Tibial artery (tissue), 4 donors: ENCODE data around the gene DNAJC30.

Experiments used
- DNase-seq, 2 donors: peaks; one replicate each; pipeline ENCODE4 v3.0.0-alpha.2; 2019
- H3K27ac ChIP-seq, 2 donors: fragments of 200-600 bp; sonication (generic) in 1 of 2; 1 replicate in 1 of 2; 2 replicates in 1 of 2; pipeline ENCODE4 v1.5.1; 2018 to 2019; ENCODE audit warnings: mild to moderate bottlenecking in 1 of 2
- H3K27me3 ChIP-seq, 2 donors: fragments of 200-600 bp; sonication (generic) in 1 of 2; one replicate each; pipeline versions ENCODE4 v1.5.1 to v1.6.0; 2016 to 2019
- H3K36me3 ChIP-seq, 3 donors: fragments of 200-600 bp; sonication (generic) in 2 of 3; one replicate each; pipeline ENCODE4 v1.5.1; 2016 to 2019; ENCODE audit warnings: mild to moderate bottlenecking in 2 of 3
- H3K4me1 ChIP-seq, 4 donors: fragments of 200-600 bp; sonication (generic) in 2 of 4; 1 replicate in 3 of 4; 2 replicates in 1 of 4; pipeline ENCODE4 v1.5.1; 2016 to 2019
- H3K4me3 ChIP-seq, 2 donors: fragments of 200-600 bp; sonication (generic) in 1 of 2; 1 replicate in 1 of 2; 2 replicates in 1 of 2; pipeline ENCODE4 v1.5.1; 2018 to 2019; ENCODE audit warnings: mild to moderate bottlenecking in 2 of 2
- H3K9me3 ChIP-seq, 3 donors: fragments of 200-600 bp; sonication (generic) in 1 of 3; one replicate each; pipeline ENCODE4 v1.5.1; 2016 to 2019
- intact Hi-C: fragments of 100-400 bp; cut with DNase I; formaldehyde crosslinking; loops from one replicate; pipeline ENCODE4 v1.15.0; 2023; ENCODE audit warnings: low total_unique reads
- TF ChIP-seq, protein P1 (sequence below), 2 experiments: fragments of 200-600 bp in 1 of 2; fragments of 450-650 bp in 1 of 2; IDR thresholded peaks; one replicate each; pipeline ENCODE4 v1.5.1; 2017 to 2019; ENCODE audit warnings: antibody characterized with exemption in 2 of 2, mild to moderate bottlenecking in 1 of 2, moderate library complexity in 1 of 2

The DNAJC30 gene

DNA sequence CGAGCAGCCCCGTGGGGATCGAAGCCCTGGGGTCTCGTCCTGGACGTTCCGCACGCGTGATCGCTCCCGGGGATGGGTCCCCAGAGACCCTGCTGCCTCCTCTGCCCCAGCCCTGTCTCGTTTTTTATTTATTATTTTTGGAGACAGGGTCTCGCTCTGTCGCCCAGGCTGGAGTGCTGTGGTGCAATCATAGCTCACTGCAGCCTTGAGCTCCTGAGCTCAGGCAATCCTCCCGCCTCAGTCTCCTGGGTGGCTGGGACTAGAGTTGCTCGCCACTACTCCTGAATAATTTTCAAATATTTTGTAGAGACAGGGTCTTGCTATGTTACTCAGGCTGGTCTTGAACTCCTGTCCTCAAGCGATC, 36.5 kb upstream of the DNAJC30 start:
- Histone ChIP-seq H3K36me3 (no peaks in the 10 kb centered on the region), H3K27me3 (no peaks in the 10 kb centered on the region), H3K4me3 (peak overlapping the region; percentile 63 to 82), H3K9me3 (no peaks in the 10 kb centered on the region), H3K27ac (peak overlapping the region; percentile 72 to 81), H3K4me1 (peaks cover 0 to 60% (median 55%) of the 10 kb centered on the region in 4 donors)
- DNase-seq = no peak
- TF ChIP-seq, protein P1, sequence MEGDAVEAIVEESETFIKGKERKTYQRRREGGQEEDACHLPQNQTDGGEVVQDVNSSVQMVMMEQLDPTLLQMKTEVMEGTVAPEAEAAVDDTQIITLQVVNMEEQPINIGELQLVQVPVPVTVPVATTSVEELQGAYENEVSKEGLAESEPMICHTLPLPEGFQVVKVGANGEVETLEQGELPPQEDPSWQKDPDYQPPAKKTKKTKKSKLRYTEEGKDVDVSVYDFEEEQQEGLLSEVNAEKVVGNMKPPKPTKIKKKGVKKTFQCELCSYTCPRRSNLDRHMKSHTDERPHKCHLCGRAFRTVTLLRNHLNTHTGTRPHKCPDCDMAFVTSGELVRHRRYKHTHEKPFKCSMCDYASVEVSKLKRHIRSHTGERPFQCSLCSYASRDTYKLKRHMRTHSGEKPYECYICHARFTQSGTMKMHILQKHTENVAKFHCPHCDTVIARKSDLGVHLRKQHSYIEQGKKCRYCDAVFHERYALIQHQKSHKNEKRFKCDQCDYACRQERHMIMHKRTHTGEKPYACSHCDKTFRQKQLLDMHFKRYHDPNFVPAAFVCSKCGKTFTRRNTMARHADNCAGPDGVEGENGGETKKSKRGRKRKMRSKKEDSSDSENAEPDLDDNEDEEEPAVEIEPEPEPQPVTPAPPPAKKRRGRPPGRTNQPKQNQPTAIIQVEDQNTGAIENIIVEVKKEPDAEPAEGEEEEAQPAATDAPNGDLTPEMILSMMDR (IDR thresholded peaks at IDR 0.05) = no peak
- intact Hi-C loops = loop anchor here (5.0 kb wide), 2 partner anchors 37 to 97 kb away; partner anchors contain the start of genes BUD23, DNAJC30 and MLXIPL

DNA sequence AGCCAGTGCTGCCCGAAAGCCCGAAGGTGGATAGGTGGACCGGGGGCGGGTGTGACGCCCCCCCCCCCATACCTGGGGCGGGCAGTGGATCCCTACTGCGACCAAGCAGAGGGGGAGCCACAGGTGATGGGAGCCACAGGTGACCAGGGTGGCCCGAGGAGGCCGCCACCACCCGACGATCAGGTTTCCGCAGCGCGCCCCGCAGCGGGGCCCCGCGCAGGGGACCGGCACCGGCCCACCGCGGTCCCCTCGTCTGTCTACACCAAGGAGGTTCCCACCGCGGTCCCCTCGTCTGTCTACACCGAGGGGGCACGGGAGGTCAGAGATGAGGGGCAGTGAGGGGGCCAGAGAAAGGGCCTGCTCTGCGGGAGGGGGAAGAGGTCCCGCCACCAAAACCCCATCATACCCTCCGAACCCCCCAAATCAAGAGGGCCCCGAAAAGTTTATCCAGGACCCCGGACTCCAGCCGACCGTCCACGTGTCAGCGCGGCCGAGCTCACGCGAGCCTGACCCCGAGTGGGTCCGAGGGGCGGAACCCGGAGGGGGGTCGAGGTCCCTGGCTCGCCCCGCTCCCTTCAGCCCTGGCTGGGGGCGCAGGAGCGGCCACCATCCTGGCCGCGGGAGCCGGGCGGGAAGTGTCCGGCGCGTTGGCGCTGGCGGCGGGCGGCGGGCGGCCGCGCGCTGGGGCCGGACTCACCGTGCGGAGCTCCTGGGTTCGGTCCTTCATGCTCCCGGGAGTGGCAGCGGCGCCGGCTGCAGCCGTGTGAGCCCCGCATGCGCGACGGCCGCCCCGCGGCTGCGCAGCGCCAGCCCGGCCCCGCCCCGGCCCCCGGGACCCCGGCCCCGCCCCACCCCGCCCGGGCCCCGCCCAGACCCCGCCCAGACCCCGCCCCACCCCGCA, 35.9 kb upstream of the DNAJC30 start, which contains the start of gene STX1A:
STX1A (minus strand) TSS at position 765 of the 901 bp plus-strand sequence; CDS start at position 727, 38 bp downstream.
- peaks cover 0 to 60% (median 55%) of the 10 kb centered on the region in 4 donors for H3K4me1 ChIP-seq
- H3K4me3 ChIP-seq = peak within 1 kb of the TSS; percentile 63 to 82
- no peak for DNase-seq
- no peaks in the 10 kb centered on the region for H3K9me3 ChIP-seq
- peak within 1 kb of the TSS; percentile 72 to 81 for H3K27ac ChIP-seq
- no peaks in the 10 kb centered on the region for H3K27me3 ChIP-seq
- no peaks in the 10 kb centered on the region for H3K36me3 ChIP-seq
- TF ChIP-seq, protein P1 (IDR thresholded peaks at IDR 0.05) = no peak
- intact Hi-C loops = no loop called here

GRCh38 chr7:73718438-73718881, 35.2 kb upstream of the DNAJC30 start:
- H3K27ac ChIP-seq = peak overlapping the region; percentile 52 to 81
- intact Hi-C loops = no loop called here

DNA sequence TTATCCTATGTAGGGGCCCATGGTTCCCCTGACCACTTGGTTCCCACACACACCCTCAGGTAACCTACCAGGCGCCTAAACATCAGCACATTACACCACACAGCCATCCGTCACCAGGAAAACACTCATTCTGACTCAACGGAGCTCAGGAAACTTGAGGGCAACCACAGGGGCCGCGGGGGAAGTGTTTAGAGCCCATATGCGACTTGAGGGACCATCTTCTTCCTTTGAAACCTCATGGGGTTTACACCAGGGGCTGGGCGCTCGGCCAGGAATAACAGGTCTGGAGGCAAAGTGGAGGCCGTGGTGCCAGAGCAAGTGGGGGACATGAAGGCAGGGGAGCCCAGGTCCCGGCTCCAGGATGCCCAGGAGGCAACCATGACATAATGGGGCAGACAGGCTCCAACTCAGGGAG, 34.7 kb upstream of the DNAJC30 start:
- Histone ChIP-seq H3K4me1 (peaks cover 0 to 60% (median 55%) of the 10 kb centered on the region in 4 donors), H3K27ac (peak overlapping the region; percentile 50 to 81), H3K27me3 (no peaks in the 10 kb centered on the region), H3K4me3 (peak overlapping the region; percentile 63 to 82), H3K9me3 (no peaks in the 10 kb centered on the region), H3K36me3 (no peaks in the 10 kb centered on the region)
- TF ChIP-seq, protein P1 (IDR thresholded peaks at IDR 0.05) = no peak
- no peak for DNase-seq
- intact Hi-C loops = no loop called here

More at GRCh38 chr7:73718438-73718881, 35.2 kb upstream of the DNAJC30 start:
- no peaks in the 10 kb centered on the region for H3K27me3 ChIP-seq
- H3K9me3 ChIP-seq = no peaks in the 10 kb centered on the region
- H3K36me3 ChIP-seq = no peaks in the 10 kb centered on the region
- peaks cover 0 to 60% (median 55%) of the 10 kb centered on the region in 4 donors for H3K4me1 ChIP-seq
- H3K4me3 ChIP-seq = peak overlapping the region; percentile 63 to 82
- no peak for DNase-seq
- TF ChIP-seq, protein P1 (IDR thresholded peaks at IDR 0.05) = no peak

DNA sequence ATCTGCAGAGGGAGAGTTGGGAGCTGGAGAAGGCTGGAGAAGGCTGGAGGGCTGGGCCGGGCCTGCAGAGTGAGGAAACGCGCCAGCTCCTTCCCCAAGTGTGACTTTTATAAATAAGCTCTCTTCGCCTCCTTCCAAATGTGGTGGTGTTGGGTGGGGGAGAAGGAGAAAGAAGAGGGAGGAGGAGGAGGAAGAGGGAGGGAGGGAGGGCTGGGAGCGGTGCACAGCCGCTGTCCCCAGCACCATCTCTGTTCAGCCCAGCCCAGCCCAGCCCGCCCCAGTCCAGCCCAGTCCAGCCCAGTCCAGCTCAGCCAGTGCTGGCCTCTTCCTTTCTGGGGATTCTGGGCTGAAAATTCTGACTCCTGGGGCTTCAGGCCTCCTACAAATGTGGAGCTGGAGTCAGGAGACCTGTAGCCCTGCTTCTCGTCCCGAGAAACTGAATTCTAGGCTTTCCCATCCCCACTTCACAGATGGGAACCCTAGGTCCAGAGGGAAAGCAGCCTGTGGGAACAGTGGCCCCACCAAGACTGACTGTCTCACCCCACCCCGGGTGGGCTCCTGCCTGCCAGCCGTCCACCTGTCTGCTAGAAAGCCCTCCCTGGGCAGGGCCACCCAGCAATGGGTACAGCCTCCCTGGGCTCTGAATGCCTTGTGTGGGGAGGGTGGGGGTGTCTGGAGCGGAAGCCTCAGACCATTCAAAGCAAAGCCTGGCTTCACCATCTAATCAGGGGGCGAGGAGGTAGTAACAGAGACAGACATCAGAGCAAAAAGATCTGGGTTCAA, 34.0 kb upstream of the DNAJC30 start:
- Histone ChIP-seq H3K27ac (peak overlapping the region; percentile 50 to 81), H3K4me1 (peaks cover 0 to 59% (median 55%) of the 10 kb centered on the region in 4 donors), H3K4me3 (peak overlapping the region in 1 of 2 donors; percentile 0), H3K9me3 (no peaks in the 10 kb centered on the region), H3K36me3 (no peaks in the 10 kb centered on the region), H3K27me3 (no peaks in the 10 kb centered on the region)
- intact Hi-C loops = no loop called here
- no peak for DNase-seq
- TF ChIP-seq, protein P1 (IDR thresholded peaks at IDR 0.05) = no peak
